PC-3 (cell line): Measurements from ENCODE around the gene ANKS1B.

Experiments
- EZH2 ChIP-seq: fragments of 300-600 bp; sonication (generic); IDR thresholded peaks from one replicate; pipeline ENCODE4 v1.6.1; 2017; ENCODE audit warnings: antibody characterized with exemption, mild to moderate bottlenecking, low read length; ENCODE audit not compliant: unreplicated experiment
- TF ChIP-seq, protein P1 (sequence below): fragments of 300-600 bp; sonication (generic); conservative IDR thresholded peaks from 2 replicates; pipeline ENCODE4 v1.5.1; 2017; ENCODE audit warnings: antibody characterized with exemption, low read depth, mild to moderate bottlenecking, low read length

DNA sequence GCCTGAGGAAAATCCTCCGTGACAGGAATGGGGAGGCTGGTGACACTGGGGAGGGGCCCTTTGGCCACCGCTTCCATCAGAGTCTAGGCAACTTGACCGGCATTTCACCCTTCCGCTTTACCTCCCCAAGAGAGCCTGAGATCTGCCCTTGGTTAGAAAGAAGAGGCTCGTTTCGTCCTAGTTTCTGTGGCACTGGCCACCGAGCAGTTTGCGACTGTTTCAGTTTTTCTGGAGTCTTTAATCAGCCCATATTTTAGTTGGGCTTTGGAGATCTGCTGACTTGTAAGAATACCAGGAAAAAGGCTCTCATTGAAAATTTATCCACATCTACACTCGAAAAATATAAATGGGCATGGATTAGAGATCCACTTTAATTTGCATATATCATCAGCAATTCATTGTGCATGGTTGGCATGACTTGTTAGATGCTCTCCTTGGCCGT lies 414 bp upstream of the ANKS1B start:
- peak; percentile 23 for TF ChIP-seq EZH2
- TF ChIP-seq, protein P1, sequence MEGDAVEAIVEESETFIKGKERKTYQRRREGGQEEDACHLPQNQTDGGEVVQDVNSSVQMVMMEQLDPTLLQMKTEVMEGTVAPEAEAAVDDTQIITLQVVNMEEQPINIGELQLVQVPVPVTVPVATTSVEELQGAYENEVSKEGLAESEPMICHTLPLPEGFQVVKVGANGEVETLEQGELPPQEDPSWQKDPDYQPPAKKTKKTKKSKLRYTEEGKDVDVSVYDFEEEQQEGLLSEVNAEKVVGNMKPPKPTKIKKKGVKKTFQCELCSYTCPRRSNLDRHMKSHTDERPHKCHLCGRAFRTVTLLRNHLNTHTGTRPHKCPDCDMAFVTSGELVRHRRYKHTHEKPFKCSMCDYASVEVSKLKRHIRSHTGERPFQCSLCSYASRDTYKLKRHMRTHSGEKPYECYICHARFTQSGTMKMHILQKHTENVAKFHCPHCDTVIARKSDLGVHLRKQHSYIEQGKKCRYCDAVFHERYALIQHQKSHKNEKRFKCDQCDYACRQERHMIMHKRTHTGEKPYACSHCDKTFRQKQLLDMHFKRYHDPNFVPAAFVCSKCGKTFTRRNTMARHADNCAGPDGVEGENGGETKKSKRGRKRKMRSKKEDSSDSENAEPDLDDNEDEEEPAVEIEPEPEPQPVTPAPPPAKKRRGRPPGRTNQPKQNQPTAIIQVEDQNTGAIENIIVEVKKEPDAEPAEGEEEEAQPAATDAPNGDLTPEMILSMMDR = no peak
